ENCODE data around the gene C12orf60.

C12orf60 gene

GRCh38 chr12:14770496-14771461, 32.7 kb upstream of the C12orf60 start:
- peak overlapping the region; percentile 69 for H2AFZ ChIP-seq (ENCODE audit: low read depth, low read length)
- H4K20me1 ChIP-seq (ENCODE audit: insufficient read depth, low read length), result no peaks in the 10 kb centered on the region
- peak overlapping the region; percentile 54 to 75 for H3K4me3 ChIP-seq (ENCODE audit: low read depth in 1 of 2, low read length in 2 of 2)
- H3K4me2 ChIP-seq (ENCODE audit: insufficient read depth, low read length), result peak overlapping the region; percentile 69
- peak overlapping the region; percentile 91 for H3K27ac ChIP-seq (ENCODE audit: low read length)
- H3K9me3 ChIP-seq (ENCODE audit: insufficient read depth, low read length, severe bottlenecking), result no peaks in the 10 kb centered on the region
- peaks cover 38% of the 10 kb centered on the region for H3K4me1 ChIP-seq (ENCODE audit: insufficient read depth, low read length)
- no peak for TF ChIP-seq EZH2 (IDR thresholded peaks at IDR 0.05; ENCODE audit: borderline replicate concordance, low read depth, low read length, severe bottlenecking)
- no peak for TF ChIP-seq CTCF (IDR thresholded peaks at IDR 0.05; ENCODE audit: borderline replicate concordance, extremely low read depth, low read length, poor library complexity, severe bottlenecking)
- DNase-seq (peak; percentile 94), ATAC-seq (ENCODE audit: insufficient read depth, low read depth) (peak; percentile 67)
- H3K27me3 ChIP-seq (ENCODE audit: insufficient read depth, low read length, poor library complexity), result no peaks in the 10 kb centered on the region
- peaks cover 6% of the 10 kb centered on the region; the same call in 1 of the 2 replicates for H3K36me3 ChIP-seq (ENCODE audit: insufficient read depth, low read length)
- peak overlapping the region; percentile 75 for H3K9ac ChIP-seq (ENCODE audit: low read depth, low read length)
- H3K79me2 ChIP-seq (ENCODE audit: insufficient read depth, low read length), result peaks cover 25% of the 10 kb centered on the region

- Histone ChIP-seq H3K27me3 (ENCODE audit: insufficient read depth, low read length, poor library complexity) (no peaks in the 10 kb centered on the region), H3K79me2 (ENCODE audit: insufficient read depth, low read length) (peaks cover 25% of the 10 kb centered on the region), H4K20me1 (ENCODE audit: insufficient read depth, low read length) (no peaks in the 10 kb centered on the region), H3K27ac (ENCODE audit: low read length) (peak overlapping the region; percentile 91), H3K4me2 (ENCODE audit: insufficient read depth, low read length) (peak overlapping the region; percentile 69), H3K9ac (ENCODE audit: low read depth, low read length) (peak overlapping the region; percentile 75), H2AFZ (ENCODE audit: low read depth, low read length) (peak overlapping the region; percentile 65), H3K4me1 (ENCODE audit: insufficient read depth, low read length) (peaks cover 36% of the 10 kb centered on the region), H3K9me3 (ENCODE audit: insufficient read depth, low read length, severe bottlenecking) (no peaks in the 10 kb centered on the region), H3K4me3 (ENCODE audit: low read depth in 1 of 2, low read length in 2 of 2) (peak overlapping the region; percentile 54 to 75; a peak in 3 of 4 replicates), H3K36me3 (ENCODE audit: insufficient read depth, low read length) (peaks cover 6% of the 10 kb centered on the region; the same call in 1 of the 2 replicates)
- DNase-seq, result peak; percentile 71
- no peak for TF ChIP-seq EZH2 (IDR thresholded peaks at IDR 0.05; ENCODE audit: borderline replicate concordance, low read depth, low read length, severe bottlenecking)
- TF ChIP-seq CTCF (IDR thresholded peaks at IDR 0.05; ENCODE audit: borderline replicate concordance, extremely low read depth, low read length, poor library complexity, severe bottlenecking), result no peak
- ATAC-seq (ENCODE audit: insufficient read depth, low read depth), result peak; percentile 41
Observed at GRCh38 chr12:14771651-14772137, 31.8 kb upstream of the C12orf60 start.

- H3K4me2 ChIP-seq (ENCODE audit: insufficient read depth, low read length), result no peak overlapping the region
- no peaks in the 10 kb centered on the region for H3K27me3 ChIP-seq (ENCODE audit: insufficient read depth, low read length, poor library complexity)
- TF ChIP-seq CTCF (IDR thresholded peaks at IDR 0.05; ENCODE audit: borderline replicate concordance, extremely low read depth, low read length, poor library complexity, severe bottlenecking) (no peak), EZH2 (IDR thresholded peaks at IDR 0.05; ENCODE audit: borderline replicate concordance, low read depth, low read length, severe bottlenecking) (no peak)
- H3K9ac ChIP-seq (ENCODE audit: low read depth, low read length), result no peak overlapping the region
- DNase-seq, result no peak
- H3K27ac ChIP-seq (ENCODE audit: low read length), result no peak overlapping the region
- H4K20me1 ChIP-seq (ENCODE audit: insufficient read depth, low read length), result no peaks in the 10 kb centered on the region
- no peak overlapping the region for H3K4me3 ChIP-seq (ENCODE audit: low read depth in 1 of 2, low read length in 2 of 2)
- H2AFZ ChIP-seq (ENCODE audit: low read depth, low read length), result no peak overlapping the region
- ATAC-seq (ENCODE audit: insufficient read depth, low read depth), result no peak
- peaks cover 29% of the 10 kb centered on the region for H3K4me1 ChIP-seq (ENCODE audit: insufficient read depth, low read length)
- H3K9me3 ChIP-seq (ENCODE audit: insufficient read depth, low read length, severe bottlenecking), result no peaks in the 10 kb centered on the region
- H3K79me2 ChIP-seq (ENCODE audit: insufficient read depth, low read length), result peaks cover 22% of the 10 kb centered on the region
- H3K36me3 ChIP-seq (ENCODE audit: insufficient read depth, low read length), result peaks cover 6% of the 10 kb centered on the region; the same call in 1 of the 2 replicates
Observed at GRCh38 chr12:14772946-14773345, 30.5 kb upstream of the C12orf60 start.
